Stimulated activated CD8-positive, alpha-beta memory T cell treated with anti-CD3 and anti-CD28 coated beads, Interleukin-7, amount 100 ng/mL, for 4 hours (primary cell): ENCODE results near the gene MEIS1.
"Not testable (repeated sequence)": the region's sequence is repeated elsewhere in the genome, so short reads cannot be mapped to it uniquely, and the experiment has no call there.

Source experiments
- DNase-seq, 2 donors: peaks; one replicate each; pipeline ENCODE4 v3.0.0-alpha.2; 2020; ENCODE audit warnings: low read depth in 2 of 2

MEIS1 gene

DNA sequence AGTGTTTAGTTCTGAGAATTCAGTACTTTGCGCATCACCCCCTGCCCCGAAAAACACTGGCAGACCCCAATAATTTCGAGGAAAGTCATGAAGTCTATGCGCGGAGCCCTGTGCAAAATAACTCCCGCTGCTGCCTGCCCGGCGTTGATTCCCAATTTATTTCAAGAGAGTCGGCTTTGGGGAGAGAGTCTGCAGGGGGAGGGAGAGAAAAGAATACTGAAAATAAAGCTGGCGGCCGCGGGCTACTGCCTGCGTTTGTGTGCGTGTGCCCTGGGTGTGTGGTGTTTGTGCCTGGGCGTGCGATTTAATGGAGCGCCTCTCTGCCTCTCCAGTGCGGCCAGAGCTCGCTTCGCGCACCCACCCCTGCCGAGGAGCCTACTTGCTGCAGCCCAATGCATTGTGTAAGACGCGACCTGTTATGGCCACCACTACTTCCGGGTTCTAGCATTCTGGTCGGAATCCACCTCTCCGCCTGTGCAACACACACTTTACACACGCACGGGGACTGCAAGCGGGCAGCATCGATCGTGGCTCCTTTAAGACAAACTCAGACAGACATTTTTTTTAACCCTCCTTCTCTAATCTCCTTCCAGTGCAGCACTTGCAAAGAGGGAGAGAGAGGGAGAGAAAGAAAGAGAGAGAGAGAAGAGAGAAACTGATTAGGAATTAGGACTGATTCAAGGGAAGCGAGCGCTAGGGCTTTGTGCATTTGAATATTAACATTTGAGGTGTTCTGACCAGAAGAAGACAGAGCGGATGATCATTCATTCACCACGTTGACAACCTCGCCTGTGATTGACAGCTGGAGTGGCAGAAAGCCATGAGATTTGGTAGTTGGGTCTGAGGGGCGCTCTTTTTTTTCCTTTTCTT, at the start of gene MEIS1:
Gene MEIS1, plus strand, starts transcription at position 447 of the 870 bp plus-strand sequence. CDS start 732 bp downstream, outside the sequence.
- DNase-seq: no peak

DNA sequence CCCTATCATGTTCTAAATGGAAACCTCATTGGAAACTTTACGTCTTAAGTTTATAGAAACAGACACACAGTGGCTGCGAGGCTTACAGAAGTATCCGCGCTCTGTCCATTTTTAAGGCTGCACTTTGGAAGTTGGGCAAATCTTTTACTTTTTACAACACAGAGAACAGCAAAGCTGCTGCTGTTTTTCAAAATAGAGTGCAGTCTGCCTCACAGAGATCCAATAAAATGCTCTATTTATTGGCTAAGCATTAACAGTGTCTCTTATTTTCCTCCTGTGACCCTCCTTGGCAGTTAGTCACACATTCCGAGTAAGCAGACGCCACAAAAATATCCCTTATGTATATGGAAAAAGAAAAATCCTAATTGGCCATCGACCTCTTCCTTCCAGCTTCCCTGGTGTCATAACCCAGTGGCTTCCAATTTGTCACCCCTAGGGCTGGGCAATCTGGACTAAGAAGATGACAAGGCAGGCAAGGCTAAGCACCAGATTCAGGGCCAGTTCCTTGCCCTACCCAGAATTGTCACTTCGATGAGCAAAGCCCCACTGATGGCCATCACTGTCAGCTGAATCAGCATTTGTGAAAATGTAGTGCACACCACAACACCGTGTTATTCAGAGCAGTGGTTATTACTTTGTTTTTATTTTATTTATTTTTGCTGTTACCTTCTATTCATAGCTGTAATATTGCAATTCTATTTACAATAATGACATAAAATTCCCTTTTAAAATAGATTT, 47.7 kb upstream of the MEIS1 start:
- DNase-seq: no peak

DNA sequence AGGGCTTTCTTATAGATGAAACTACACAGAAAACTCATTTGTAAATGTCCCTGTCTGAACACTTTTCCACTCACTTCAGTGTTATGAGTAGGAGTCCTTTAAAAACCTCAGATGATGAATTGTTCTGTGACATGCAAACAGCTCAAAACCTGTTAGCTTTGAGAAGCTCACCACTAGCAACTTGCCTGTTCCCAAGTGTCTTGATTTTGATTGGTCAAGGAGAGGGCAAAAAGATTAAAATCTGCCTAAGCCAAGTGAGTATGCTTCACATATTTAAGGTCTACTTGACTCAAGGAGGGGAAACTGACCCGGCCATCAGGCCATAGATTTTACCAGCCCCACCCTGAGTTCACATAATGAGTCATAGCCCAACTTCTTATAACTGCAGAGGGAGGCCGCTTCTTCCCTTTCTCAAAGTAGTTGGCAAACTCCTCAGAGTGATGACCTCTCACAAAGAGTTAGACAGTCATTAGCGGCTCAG, 45.2 kb upstream of the MEIS1 start:
- DNase-seq: no peak

DNA sequence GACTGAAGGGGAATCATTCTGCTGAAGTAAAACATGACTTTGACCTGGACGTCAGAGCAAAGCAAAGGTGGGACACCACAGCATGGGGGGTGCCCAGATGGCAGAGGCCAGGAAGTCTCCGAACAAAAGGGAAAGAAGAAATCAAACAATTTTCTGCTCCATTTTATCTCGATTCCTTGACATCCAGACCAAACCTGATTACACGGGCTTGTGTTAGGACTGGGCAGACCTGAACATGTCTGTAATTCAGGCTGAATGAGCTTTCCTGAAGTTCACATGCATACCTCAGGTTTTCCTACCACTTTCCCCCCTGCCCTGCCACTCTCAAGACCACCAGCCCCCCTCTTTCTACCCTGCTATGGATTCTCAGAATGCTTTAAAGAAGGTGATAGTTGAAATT, 44.8 kb upstream of the MEIS1 start:
- no peak for DNase-seq

DNA sequence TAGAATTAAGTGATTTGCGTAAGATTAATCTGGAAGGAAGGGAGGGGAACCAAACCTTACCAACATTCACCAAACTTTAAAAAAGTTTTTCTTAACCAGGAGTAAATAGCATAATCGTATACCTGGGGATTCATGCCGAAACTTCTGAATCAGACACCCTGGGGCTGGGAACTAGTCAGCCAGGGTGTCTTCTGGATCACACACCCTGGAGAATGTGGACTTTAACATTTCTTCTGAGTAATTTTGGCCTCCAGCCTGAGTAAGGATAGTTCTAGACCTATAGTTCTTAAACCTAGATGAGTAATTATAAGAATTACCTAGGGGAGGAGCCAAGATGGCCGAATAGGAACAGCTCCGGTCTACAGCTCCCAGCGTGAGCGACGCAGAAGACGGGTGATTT, 44.1 kb upstream of the MEIS1 start:
- no peak for DNase-seq

DNA sequence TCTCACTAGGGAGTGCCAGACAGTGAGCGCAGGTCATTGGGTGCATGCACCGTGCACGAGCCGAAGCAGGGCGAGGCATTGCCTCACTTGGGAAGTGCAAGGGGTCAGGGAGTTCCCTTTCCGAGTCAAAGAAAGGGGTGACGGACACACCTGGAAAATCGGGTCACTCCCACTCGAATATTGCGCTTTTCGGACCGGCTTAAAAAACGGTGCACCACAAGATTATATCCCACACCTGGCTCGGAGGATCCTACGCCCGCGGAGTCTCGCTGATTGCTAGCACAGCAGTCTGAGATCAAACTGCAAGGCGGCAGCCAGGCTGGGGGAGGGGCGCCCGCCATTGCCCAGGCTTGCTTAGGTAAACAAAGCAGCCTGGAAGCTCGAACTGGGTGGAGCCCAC, 43.7 kb upstream of the MEIS1 start:
- not testable (repeated sequence) for DNase-seq

DNA sequence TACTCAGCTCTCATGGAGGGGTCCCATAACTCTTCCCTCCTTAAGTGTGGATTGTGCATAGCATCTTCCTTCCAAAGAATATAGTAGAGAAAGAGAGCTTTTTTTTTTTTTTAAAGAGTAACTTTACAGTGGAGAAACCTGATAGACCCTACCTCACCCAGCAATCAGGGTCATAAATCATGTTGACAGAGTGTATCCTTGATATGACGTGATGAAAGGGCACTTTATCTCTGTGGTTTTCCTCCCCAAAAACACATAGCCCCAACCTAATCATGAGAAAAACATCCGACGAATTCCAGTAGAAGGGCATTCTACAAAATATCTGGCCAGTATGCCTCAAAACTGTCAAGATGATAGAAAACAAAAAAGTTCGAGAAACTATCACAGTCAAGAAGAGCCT, 29.5 kb upstream of the MEIS1 start:
- no peak for DNase-seq

DNA sequence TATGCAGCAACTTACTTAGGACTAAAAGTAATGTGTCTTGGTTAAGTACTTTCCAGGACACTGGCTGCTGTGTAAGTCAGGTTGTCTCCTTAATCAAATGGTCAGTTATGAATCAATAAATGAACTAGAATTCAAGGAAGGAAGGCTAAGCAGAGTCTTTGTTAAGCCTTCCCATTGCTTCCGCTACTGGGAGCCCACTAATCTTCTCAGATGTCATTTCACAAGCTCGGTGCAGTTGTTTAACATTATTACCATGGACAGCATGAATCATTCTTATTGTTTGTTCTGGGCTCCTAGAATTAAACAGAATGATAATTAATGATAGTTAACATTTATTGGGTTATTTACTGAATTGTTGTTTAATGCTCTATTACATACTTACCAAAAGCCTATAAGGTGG, 26.0 kb upstream of the MEIS1 start:
- no peak for DNase-seq

DNA sequence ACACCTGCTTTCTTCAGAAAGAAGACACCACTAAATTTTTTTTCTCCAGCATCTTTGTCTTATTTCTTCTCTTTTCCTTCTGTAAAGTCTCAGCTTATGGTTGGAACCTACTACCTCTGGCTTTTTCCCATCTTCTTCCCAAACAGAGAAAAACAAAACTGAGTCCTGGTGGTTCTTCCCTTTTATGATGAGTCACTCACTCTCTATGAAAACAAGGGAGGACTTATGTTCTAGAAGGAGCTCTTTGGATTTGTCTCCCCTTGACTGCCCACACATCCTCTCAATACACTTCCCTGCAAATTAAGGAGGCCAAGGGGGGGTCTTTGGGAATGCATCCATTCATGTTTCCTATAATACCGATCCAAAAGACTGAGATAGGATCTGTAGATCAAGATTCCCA, 22.1 kb upstream of the MEIS1 start:
- no peak for DNase-seq

DNA sequence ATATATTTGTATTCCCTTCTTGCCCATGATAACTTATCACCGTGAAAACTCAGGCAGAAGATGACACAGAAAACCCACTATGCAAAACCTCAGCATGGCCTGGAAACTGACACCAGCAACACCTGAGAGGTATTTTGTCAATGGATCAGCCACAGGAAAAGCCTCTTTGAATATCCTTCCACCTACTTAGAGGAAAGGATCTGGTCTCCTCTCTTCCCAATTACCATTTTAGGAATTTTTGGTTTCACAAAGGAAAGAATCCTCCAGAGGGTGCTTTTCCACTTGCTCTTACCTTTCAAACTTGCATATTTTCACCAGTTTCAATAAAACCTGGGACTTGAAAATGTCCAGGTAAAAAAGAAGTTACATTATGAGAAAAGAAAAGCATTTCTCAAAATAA, 20.0 kb upstream of the MEIS1 start:
- DNase-seq: no peak

DNA sequence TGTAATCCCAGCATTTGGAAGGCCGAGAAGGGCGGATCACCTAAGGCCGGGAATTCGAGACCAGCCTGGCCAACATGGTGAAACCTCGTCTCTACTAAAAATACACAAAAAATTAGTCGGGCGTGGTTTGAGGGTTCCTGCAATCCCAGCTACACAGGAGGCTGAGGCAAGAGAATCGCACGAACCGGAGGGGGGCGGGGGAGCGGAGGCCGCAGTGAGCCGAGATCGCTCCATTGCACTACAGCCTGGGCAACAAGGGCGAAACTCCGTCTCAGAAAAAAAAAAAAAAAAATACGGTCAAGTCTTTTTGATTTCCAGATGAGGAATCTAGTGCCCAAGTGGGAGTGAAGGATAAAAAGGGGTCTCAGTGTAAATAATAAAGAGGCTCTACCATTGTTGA, 16.5 kb upstream of the MEIS1 start:
- no peak for DNase-seq

DNA sequence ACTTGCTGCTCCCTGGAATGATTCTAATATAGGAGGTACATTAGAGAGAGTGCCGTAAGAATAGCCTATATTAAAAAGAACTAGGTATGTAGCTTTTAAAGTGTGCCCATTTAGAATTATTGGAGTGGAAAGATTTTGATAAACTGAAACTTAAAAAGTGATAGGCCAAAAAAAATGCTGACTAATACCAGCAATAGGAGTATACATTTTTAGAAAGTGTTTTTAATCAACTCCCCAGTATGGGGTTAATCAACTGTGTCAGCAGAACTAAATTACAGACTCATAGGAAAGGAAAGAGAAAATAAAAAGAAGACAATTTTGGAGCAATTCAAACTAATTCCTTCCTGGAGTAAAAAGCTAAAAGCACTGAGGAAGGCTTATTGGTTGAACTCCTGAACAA, 13.3 kb upstream of the MEIS1 start:
- DNase-seq: no peak

DNA sequence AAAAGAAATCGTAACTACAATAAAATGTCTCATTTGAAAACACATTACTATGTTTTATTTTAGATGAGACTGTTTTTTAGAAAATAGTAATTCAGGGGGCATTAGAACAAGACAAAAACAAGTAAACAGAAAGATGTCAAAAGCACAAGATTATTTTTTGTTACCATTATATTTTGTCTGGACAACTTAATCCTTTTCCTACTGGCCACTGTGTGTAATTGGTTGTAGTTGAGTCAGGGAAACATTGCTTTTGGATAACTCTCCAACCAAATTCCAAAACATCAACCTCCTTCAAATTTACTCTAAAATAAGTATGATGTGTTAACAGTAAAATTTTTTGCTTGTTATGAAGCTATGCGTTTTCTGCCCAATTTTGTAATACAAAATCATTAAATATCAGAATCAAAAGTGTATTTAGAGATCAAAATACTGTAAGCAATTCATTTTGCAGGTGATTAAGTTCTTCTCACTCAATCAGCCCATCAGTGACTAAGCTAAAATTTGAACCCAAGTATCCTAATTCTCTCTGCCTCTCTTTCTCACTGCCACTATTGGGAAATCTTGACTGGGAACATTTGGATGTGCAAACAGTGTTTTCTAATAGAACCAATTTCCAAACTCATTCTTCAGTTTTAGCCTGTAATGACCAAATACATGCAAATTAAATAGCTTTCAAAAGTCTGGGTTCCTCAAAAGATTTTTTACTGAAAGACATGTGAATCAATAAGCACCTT, 11.4 kb upstream of the MEIS1 start:
- DNase-seq: no peak

DNA sequence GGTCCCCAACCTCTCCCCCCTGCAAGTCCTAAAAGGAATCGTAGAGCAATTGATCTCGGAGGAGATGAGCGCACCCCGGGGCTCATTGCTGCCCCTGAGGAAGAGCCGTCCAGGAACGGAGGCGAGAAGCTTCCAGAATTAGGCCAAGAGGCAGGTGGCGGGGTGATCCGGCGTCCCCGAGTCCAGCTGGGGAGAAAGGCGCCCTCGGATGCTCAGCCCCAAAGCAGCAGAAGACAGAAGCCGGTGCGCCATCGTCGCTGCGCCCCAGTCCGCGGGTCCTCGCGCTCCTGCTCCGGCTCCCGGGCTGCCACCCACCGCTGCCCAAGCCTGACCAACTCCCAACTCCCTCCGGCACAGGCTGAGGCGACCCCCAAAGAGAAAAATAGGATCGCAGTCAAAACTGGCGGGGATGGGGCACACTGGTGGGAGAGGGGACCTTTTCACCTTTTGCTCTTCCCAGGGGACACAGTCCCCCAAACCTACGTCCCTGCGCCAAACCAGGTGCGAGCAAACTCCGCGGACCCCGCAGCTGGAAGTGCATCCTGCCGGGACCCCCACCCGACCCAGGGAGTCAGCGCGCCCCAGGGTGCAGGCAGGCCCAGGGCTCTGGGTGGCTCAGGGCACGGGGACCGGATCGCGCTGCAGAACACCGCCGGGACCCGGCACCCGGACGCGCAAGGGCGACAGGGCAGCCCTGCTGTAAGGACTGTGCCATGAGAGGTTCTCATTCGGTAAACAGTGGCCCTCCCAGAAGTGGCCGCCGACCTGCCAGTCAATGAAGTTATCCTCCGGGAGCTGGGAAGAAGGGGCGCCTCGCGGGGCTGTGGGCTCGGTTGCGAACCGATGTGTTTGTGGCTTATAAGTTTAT, 8.4 kb upstream of the MEIS1 start:
- DNase-seq: no peak

DNA sequence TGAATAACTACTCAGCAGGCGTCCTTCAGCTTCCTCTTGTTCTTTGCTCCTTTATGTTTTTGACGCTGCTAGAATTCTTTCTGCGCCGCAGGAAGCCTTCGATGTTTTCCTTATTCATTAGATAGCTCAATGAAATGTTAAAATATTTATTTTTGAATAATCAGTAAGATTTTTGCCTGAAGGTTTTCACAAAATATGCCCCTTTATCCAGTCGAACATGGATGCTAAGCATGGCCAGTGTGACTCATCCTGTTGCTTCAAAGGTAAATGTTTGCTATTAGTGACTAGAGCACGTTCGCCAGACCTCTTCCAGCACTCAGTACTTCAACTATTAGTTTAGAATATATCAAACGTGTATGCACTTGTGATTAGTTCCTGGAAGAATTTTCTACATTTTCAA, 7.6 kb upstream of the MEIS1 start:
- no peak for DNase-seq

DNA sequence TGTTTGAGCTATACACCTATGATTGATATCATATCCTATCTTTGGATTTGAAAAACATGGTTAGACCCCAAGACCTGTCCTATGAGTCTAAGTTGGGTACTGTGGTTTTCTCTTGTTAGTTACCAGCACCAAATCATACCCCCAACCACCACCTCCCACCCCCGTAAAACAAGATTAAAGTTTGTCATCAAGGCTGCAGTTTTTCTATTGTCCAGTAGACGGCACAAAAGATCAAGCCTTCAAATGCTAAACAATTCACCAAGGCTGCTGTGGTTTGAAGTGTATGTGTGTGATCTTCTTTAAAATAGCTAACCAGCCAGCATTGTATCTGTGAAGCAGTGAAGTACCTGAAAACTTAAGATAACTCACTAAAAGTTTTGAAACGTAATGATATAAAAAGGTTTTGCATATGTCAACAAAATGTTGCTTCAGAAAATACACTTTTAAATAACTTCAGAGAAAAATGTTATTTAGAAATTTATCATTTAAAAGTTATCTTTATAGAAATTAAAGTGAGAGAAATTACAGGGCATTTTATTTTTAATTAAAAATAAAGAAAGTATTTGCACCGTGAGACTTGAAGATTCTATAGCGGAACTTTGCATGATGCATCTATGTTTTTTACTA, 5.8 kb upstream of the MEIS1 start:
- no peak for DNase-seq

DNA sequence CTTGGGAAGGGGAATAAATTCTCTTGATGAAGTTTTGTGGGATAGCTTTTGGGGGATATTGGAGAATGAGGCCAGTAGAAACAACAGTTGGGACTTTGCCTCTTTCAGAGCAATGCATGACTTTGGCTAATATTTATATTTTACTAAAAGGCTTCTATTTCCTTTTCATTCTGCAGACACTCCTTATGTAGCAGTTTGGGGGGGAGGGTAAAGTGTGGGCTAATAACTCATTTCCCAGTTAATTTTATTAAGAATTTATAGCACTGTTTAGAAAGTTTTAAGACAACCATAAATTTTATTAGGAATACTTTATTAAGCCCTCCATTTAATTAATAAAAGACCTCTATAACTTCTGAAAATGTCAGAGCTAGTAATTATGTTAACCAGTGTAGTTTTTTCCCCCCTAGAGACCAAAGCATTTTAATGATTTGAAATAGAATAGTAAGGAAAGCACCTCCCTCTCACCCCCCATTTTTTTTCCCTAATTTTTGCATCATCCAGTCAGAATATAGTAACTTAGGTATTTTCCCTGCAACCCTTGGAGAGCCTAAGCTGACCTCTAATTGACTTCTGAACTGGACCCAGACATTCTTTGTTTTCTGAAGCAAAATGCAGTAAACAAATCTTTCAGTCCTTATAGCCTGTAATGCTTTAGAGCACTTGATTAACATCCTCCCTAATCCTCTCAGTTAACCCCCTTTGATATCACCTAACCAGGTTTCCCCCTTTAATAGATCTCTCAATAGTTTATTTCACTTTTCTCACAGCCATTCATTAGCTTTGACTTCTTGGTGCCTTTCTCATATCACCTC, 5.0 kb upstream of the MEIS1 start:
- DNase-seq: no peak

DNA sequence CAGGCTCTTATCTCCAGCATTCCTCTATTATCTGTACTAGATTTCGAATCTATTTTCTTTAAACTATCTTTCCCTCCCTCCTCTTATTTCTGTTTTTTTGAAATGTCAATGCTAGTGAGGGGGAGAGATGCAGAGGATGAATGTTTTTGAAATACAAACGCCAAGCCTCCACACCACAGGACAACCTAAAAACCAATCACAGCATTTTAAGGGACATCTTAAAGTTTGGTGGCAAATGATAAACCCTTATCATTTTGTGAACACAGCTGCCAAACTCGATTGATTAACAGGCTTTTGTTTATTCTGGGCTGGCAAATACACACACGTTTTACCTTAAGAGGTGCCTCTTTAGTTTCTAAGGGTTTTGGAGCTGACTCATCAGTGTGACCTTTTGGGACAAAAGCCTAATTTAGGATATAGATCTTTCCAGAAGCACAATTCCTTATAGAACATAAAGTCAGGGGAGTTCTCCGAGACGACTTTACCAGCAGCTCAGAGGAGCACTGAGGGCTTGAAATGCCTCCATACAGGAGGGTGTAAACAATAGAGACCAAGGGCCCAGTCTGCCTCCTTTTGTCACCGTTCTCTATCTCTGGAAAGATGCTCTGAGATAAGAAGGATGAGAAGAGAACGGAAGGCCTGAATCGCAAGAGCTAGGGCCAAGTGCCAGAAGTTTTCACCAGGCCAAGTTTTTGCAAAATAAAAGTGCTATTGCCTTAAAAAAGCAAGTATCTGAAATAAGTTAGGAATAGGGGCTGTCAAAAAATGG, 4.2 kb upstream of the MEIS1 start:
- no peak for DNase-seq

DNA sequence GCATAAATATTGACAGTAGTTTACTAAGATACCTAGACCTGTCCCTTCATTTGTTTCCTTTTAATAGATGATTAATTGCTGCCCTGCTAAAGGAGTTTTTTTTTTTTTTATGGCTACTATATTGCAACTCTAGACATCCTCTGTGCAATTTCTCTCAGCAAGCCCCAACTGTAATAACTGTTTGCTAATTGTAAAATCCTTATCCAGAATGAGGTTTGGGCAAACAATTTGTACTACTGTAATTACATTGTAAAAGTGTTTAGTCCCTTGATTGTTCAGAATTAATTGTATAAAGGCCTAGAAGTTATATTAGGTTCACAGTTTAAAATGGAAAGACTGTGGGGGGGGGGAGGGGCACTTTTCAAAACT, 3.7 kb upstream of the MEIS1 start:
- no peak for DNase-seq
